GM23338 (cell line): ENCODE results near the gene ASB8. TPM values are rescaled to one million over a fixed set of nuclear protein-coding genes. Genes with fewer than 3 reads are reported as not detected.
A peak's percentile ranks its signal among the peaks of the same experiment; 100 is the strongest.

ENCODE experiments used
- ATAC-seq: fragments of 200-7000 bp; cut with Tn5 transposase; 3 replicates; pipeline ENCODE4 v1.9.1; 2020
- DNase-seq: peaks from one replicate; pipeline ENCODE4 v3.0.0-alpha.2; 2015; ENCODE audit warnings: low spot score
- H2AFZ ChIP-seq: fragments of 200-600 bp; sonication (generic); 2 replicates; pipeline ENCODE4 v1.8.0; 2016; ENCODE audit warnings: antibody characterized with exemption, mild to moderate bottlenecking, moderate library complexity
- H3F3A ChIP-seq: fragments of 200-600 bp; sonication (generic); replicated peaks from 2 replicates; pipeline ENCODE4 v1.8.0; 2017; ENCODE audit warnings: antibody characterized with exemption, mixed run types, low read depth
- H3K27ac ChIP-seq: fragments of 200-600 bp; sonication (generic); 2 replicates; pipeline ENCODE4 v1.6.1; 2016; ENCODE audit warnings: low read depth
- H3K27me3 ChIP-seq: fragments of 200-600 bp; sonication (generic); 2 replicates; pipeline ENCODE4 v1.8.0; 2016; ENCODE audit warnings: mild to moderate bottlenecking, mixed run types, moderate library complexity; ENCODE audit not compliant: insufficient read depth
- H3K36me3 ChIP-seq: fragments of 200-600 bp; sonication (generic); 2 replicates; pipeline ENCODE4 v1.8.0; 2016; ENCODE audit warnings: mild to moderate bottlenecking; ENCODE audit not compliant: insufficient read depth
- H3K4me1 ChIP-seq: fragments of 200-600 bp; sonication (generic); 2 replicates; pipeline ENCODE4 v1.8.0; 2016; ENCODE audit warnings: mild to moderate bottlenecking, moderate library complexity; ENCODE audit not compliant: insufficient read depth
- H3K4me2 ChIP-seq: fragments of 200-600 bp; sonication (generic); 2 replicates; pipeline ENCODE4 v1.7.1; 2017; ENCODE audit warnings: mixed run types
- H3K4me3 ChIP-seq: fragments of 200-600 bp; sonication (generic); 2 replicates; pipeline ENCODE4 v1.6.1; 2016; ENCODE audit warnings: mixed run types
- H3K79me2 ChIP-seq: fragments of 200-600 bp; sonication (generic); replicated peaks from 2 replicates; pipeline ENCODE4 v1.8.0; 2017; ENCODE audit warnings: mild to moderate bottlenecking; ENCODE audit not compliant: insufficient read depth
- H3K9me2 ChIP-seq: fragments of 200-600 bp; sonication (generic); 2 replicates; pipeline ENCODE4 v1.8.0; 2017; ENCODE audit not compliant: insufficient read depth
- H4K20me1 ChIP-seq: fragments of 200-600 bp; sonication (generic); replicated peaks from 2 replicates; pipeline ENCODE4 v1.8.0; 2017; ENCODE audit warnings: mild to moderate bottlenecking; ENCODE audit not compliant: insufficient read depth
- H3K27ac Mint-ChIP-seq: 2 replicates; pipeline ENCODE4 v1.8.0; 2020; ENCODE audit warnings: inconsistent platforms, mild to moderate bottlenecking, moderate library complexity, mixed read lengths
- H3K27me3 Mint-ChIP-seq: 3 replicates; pipeline ENCODE4 v1.8.0; 2022; ENCODE audit warnings: low read depth, mild to moderate bottlenecking, moderate library complexity, mixed read lengths, inconsistent platforms; ENCODE audit not compliant: insufficient read depth, poor library complexity
- H3K36me3 Mint-ChIP-seq: 3 replicates; pipeline ENCODE4 v1.8.0; 2021; ENCODE audit warnings: low read depth, mild to moderate bottlenecking, inconsistent platforms, moderate library complexity, mixed read lengths
- H3K4me1 Mint-ChIP-seq: 3 replicates; pipeline ENCODE4 v1.8.0; 2020; ENCODE audit warnings: mild to moderate bottlenecking, inconsistent platforms, mixed read lengths
- H3K4me3 Mint-ChIP-seq: 3 replicates; pipeline ENCODE4 v1.8.0; 2021; ENCODE audit warnings: moderate library complexity, mild to moderate bottlenecking, inconsistent platforms, mixed read lengths
- H3K9me3 Mint-ChIP-seq: 3 replicates; pipeline ENCODE4 v1.8.0; 2020; ENCODE audit warnings: moderate library complexity, mild to moderate bottlenecking, inconsistent platforms, mixed read lengths
- CREB1 ChIP-seq: fragments of 250-450 bp; sonication (Bioruptor Pico); IDR thresholded peaks from 2 replicates; pipeline ENCODE4 v1.5.0; 2020; ENCODE audit warnings: low read depth, mild to moderate bottlenecking, moderate library complexity
- EZH2 ChIP-seq: fragments of 200-600 bp; sonication (generic); IDR thresholded peaks from one replicate; pipeline ENCODE4 v1.8.0; 2017; ENCODE audit warnings: antibody characterized with exemption, mild to moderate bottlenecking, low read depth; ENCODE audit not compliant: unreplicated experiment
- EZH2phosphoT487 ChIP-seq: fragments of 200-600 bp; sonication (generic); IDR thresholded peaks from one replicate; pipeline ENCODE4 v1.8.1; 2018; ENCODE audit warnings: antibody characterized with exemption; ENCODE audit not compliant: unreplicated experiment
- NANOG ChIP-seq: IDR thresholded peaks from 2 replicates; pipeline ENCODE4 v1.6.1; 2016; ENCODE audit warnings: antibody characterized with exemption, borderline replicate concordance
- POLR2AphosphoS5 ChIP-seq: IDR thresholded peaks from 2 replicates; pipeline ENCODE4 v1.6.1; 2016; ENCODE audit warnings: antibody characterized with exemption, low read depth
- ZNF114 ChIP-seq: fragments of 250-450 bp; sonication (Bioruptor Pico); IDR thresholded peaks from 2 replicates; pipeline ENCODE4 v1.5.0; 2020; ENCODE audit warnings: mild to moderate bottlenecking, moderate library complexity
- ZNF331 ChIP-seq: fragments of 250-450 bp; sonication (Bioruptor Pico); IDR thresholded peaks from 2 replicates; pipeline ENCODE4 v1.5.0; 2020; ENCODE audit warnings: low read depth, mild to moderate bottlenecking, moderate library complexity
- polyA plus RNA-seq: library from polyadenylated mRNA; unstranded; fragments of >200 nt; fragmentation: Nextera tagmentation; extraction: Ambion mirVana; gene quantifications from 2 replicates; pipeline ENCODE4 v1.2.1, GENCODE V29; 2016
- total RNA-seq: library from RNA; depleted of rRNA; stranded (reverse); fragments of >200 nt; shearing (Covaris generic); gene quantifications from 2 replicates; pipeline ENCODE4 v1.2.3, GENCODE V29; 2014
- TF ChIP-seq, protein P1 (sequence below), 2 experiments: fragments of 200-600 bp in 1 of 2; sonication (generic) in 1 of 2; conservative IDR thresholded peaks; 2 replicates each; pipeline versions ENCODE4 v1.5.1 to v1.6.1; 2016 to 2017; ENCODE audit warnings: antibody characterized with exemption in 2 of 2, low read depth in 2 of 2, mild to moderate bottlenecking in 2 of 2, moderate library complexity in 1 of 2
- TF ChIP-seq, protein P2 (sequence below): IDR thresholded peaks from 2 replicates; pipeline ENCODE4 v1.6.1; 2016; ENCODE audit warnings: antibody characterized with exemption

Gene ASB8
- total and polyA plus RNA-seq, 2 experiments from 2014 or later, result 5.4 to 8.4 TPM

DNA sequence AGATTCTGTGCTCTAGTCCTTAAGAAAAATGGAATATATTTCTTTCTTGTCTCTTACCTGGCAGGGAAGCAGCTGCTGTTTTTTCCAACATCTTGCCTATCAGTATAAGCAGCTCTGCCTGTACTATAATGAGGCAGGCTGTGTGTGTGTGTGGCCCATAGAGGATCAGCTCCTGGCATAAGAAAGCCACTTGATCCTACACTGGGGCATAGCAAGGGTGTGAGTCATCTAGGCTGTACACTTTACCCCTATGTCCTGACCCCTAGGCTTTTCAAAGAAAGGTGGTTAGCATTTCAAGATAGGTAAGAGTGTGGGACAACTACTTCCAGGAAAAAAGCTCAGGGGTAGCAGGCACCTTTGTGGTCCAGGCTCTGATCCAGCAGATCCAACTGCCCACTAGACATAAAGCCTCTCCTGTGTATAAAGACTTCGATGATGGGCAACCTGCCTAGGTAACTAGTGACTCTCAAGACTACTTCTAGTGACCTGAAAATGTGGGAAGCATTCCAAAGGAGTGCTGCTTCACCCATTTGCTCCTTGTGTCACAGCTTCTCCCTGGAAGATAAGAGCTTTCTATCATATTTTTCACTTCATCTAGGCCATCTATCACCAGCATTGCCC lies 46.5 kb downstream of the ASB8 start:
- H3K27ac ChIP-seq, result no peak overlapping the region
- H3K4me3 Mint-ChIP-seq, result no peak overlapping the region
- peaks cover 8% of the 10 kb centered on the region; the same call in 2 of the 3 replicates for H3K9me3 Mint-ChIP-seq
- peaks cover 8% of the 10 kb centered on the region; the same call in 1 of the 2 replicates for H3F3A ChIP-seq
- H3K4me1 ChIP-seq, result peaks cover 7% of the 10 kb centered on the region; the same call in 1 of the 2 replicates
- no peak for ATAC-seq
- peaks cover 20% of the 10 kb centered on the region for H3K27me3 ChIP-seq
- TF ChIP-seq ZNF114 (CRISPR knock-in tag) (no peak), CREB1 (CRISPR knock-in tag) (no peak), POLR2AphosphoS5 (no peak)
- TF ChIP-seq, protein P1, sequence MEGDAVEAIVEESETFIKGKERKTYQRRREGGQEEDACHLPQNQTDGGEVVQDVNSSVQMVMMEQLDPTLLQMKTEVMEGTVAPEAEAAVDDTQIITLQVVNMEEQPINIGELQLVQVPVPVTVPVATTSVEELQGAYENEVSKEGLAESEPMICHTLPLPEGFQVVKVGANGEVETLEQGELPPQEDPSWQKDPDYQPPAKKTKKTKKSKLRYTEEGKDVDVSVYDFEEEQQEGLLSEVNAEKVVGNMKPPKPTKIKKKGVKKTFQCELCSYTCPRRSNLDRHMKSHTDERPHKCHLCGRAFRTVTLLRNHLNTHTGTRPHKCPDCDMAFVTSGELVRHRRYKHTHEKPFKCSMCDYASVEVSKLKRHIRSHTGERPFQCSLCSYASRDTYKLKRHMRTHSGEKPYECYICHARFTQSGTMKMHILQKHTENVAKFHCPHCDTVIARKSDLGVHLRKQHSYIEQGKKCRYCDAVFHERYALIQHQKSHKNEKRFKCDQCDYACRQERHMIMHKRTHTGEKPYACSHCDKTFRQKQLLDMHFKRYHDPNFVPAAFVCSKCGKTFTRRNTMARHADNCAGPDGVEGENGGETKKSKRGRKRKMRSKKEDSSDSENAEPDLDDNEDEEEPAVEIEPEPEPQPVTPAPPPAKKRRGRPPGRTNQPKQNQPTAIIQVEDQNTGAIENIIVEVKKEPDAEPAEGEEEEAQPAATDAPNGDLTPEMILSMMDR (conservative IDR thresholded peaks at IDR 0.05; ENCODE audit: low read depth in 2 of 2), result no peak
- no peak overlapping the region for H3K4me2 ChIP-seq
- no peak overlapping the region for H3K27ac Mint-ChIP-seq
- peaks cover 7% of the 10 kb centered on the region for H3K4me1 Mint-ChIP-seq
- no peak overlapping the region for H2AFZ ChIP-seq
- no peaks in the 10 kb centered on the region for H3K9me2 ChIP-seq
- no peak overlapping the region for H3K4me3 ChIP-seq
- H4K20me1 ChIP-seq, result no peaks in the 10 kb centered on the region
- peaks cover 6% of the 10 kb centered on the region for H3K27me3 Mint-ChIP-seq
- H3K36me3 ChIP-seq, result no peaks in the 10 kb centered on the region
- no peak for DNase-seq
- no peaks in the 10 kb centered on the region for H3K79me2 ChIP-seq
- no peaks in the 10 kb centered on the region for H3K36me3 Mint-ChIP-seq

DNA sequence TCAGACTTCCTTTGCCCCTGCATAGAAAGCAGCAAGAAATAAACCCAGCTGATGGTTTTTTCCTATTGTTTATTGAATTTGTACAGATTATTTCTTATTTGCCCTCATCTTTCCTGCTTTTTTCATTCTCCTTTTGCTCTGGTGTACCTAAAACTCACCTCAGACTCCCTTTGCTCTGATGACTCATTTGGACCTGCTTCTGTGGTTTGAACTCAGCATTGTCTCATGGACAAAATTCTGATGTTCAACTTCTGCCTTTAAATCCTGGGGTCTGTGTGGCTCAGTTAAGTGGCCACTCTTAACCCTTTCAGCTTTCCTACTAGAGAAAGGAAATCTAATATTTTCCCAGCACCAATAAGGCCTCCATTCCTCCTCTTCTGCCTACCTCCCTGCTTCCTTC lies 47.9 kb downstream of the ASB8 start:
- H3K4me2 ChIP-seq, result no peak overlapping the region
- Mint-ChIP-seq H3K4me3 (no peak overlapping the region), H3K27ac (no peak overlapping the region), H3K9me3 (no peaks in the 10 kb centered on the region), H3K36me3 (peaks cover 3% of the 10 kb centered on the region; the same call in 1 of the 3 replicates), H3K27me3 (peaks cover 2% of the 10 kb centered on the region), H3K4me1 (peaks cover 11% of the 10 kb centered on the region)
- peaks cover 14% of the 10 kb centered on the region for H3K4me1 ChIP-seq
- no peaks in the 10 kb centered on the region for H3K36me3 ChIP-seq
- DNase-seq (no peak), ATAC-seq (no peak)
- no peak overlapping the region for H3K27ac ChIP-seq
- no peak overlapping the region for H3K4me3 ChIP-seq
- peaks cover 15% of the 10 kb centered on the region for H3F3A ChIP-seq
- H3K9me2 ChIP-seq, result no peaks in the 10 kb centered on the region
- H3K27me3 ChIP-seq, result peaks cover 20% of the 10 kb centered on the region
- H2AFZ ChIP-seq, result no peak overlapping the region
- H4K20me1 ChIP-seq, result no peaks in the 10 kb centered on the region
- H3K79me2 ChIP-seq, result peaks cover 8% of the 10 kb centered on the region
- no peak for TF ChIP-seq POLR2AphosphoS5

DNA sequence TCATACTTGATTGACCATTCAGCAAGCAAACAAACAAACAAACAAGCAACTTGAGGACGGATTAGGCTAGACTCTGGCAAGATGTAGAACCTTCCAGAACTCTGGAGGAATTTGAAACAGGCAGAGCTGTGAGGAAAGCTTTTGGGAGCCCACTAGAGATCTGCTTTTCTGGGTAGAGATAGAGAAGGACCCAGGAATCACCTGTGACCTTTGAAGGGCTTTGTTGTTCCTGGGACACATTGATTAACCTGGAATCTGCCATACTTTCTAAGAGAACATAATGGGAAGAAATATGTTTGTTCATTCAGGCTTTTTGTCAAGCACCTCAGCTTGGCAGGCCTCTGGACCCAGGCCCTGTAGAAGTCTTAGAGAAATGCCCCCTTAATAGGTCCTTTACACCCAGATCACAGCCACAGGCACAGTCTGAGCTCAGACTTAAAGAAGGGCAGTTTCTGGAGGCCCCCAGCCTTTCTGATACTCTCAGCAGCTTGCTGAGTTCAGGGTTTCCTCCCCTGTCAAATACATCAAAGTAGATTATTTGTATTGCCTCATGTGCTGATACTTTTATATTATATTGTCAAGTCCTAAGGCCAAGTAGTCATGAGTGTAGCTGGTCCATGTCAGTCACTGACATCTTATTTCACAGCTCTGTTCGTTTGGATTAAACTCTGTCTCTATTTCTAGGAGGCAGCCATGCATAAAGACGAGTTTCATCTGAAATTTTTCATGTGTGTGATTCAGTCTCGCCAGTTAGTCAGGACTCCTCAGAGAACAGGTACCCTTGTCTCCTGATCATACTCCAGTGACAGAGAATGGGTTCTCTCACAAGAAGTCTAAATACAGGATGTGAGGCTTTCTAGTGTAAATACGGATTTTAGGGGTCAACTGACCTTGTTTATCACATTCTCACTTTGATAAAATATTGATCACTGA lies 50.4 kb downstream of the ASB8 start:
- Histone ChIP-seq H3K79me2 (peaks cover 33% of the 10 kb centered on the region), H3F3A (peaks cover 15% of the 10 kb centered on the region), H2AFZ (peak overlapping the region; percentile 80), H3K27ac (peak overlapping the region; percentile 100), H3K4me2 (peak overlapping the region; percentile 95), H3K4me3 (peak overlapping the region; percentile 81), H3K36me3 (no peaks in the 10 kb centered on the region), H3K27me3 (peaks cover 20% of the 10 kb centered on the region), H3K4me1 (peaks cover 17% of the 10 kb centered on the region), H4K20me1 (no peaks in the 10 kb centered on the region), H3K9me2 (no peaks in the 10 kb centered on the region)
- H3K9me3 Mint-ChIP-seq, result no peaks in the 10 kb centered on the region
- H3K27me3 Mint-ChIP-seq, result peaks cover 3% of the 10 kb centered on the region
- peak overlapping the region; percentile 99 for H3K27ac Mint-ChIP-seq
- DNase-seq (no peak), ATAC-seq (no peak)
- H3K36me3 Mint-ChIP-seq, result peaks cover 3% of the 10 kb centered on the region; the same call in 1 of the 3 replicates
- H3K4me3 Mint-ChIP-seq, result peak overlapping the region; percentile 95
- H3K4me1 Mint-ChIP-seq, result peaks cover 19% of the 10 kb centered on the region
- TF ChIP-seq ZNF114 (CRISPR knock-in tag) (no peak), EZH2 (no peak), POLR2AphosphoS5 (no peak), CREB1 (CRISPR knock-in tag) (no peak), NANOG (no peak), ZNF331 (no peak), EZH2phosphoT487 (no peak)
- TF ChIP-seq, protein P2, sequence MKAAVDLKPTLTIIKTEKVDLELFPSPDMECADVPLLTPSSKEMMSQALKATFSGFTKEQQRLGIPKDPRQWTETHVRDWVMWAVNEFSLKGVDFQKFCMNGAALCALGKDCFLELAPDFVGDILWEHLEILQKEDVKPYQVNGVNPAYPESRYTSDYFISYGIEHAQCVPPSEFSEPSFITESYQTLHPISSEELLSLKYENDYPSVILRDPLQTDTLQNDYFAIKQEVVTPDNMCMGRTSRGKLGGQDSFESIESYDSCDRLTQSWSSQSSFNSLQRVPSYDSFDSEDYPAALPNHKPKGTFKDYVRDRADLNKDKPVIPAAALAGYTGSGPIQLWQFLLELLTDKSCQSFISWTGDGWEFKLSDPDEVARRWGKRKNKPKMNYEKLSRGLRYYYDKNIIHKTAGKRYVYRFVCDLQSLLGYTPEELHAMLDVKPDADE, result no peak
- TF ChIP-seq, protein P1 (conservative IDR thresholded peaks at IDR 0.05; ENCODE audit: low read depth in 2 of 2), result no peak
